B cell (primary cell): ENCODE data around the gene BAG3. TPM values are rescaled to one million over a fixed set of nuclear protein-coding genes. Genes with fewer than 3 reads are reported as not detected.
"Not testable (repeated sequence)": the region's sequence is repeated elsewhere in the genome, so short reads cannot be mapped to it uniquely, and the experiment has no call there.

Experiments
- ATAC-seq: fragments of 200-7000 bp; cut with Tn5 transposase; one replicate; pipeline ENCODE4 v1.10.0; 2021; ENCODE audit warnings: low read depth, mild to moderate bottlenecking, moderate number of reproducible peaks, moderate library complexity
- CTCF ChIA-PET: fragments of 350-600 bp; sonication (Branson Sonifier 250); formaldehyde crosslinking; loops from one replicate; lab custom pipeline; 2021; ENCODE audit warnings: antibody characterized with exemption, inconsistent platforms; lab: Charles Lee
- POLR2A ChIA-PET: fragments of 350-600 bp; sonication (Branson Sonifier 250); formaldehyde crosslinking; loops from one replicate; lab custom pipeline; 2021; ENCODE audit warnings: antibody characterized with exemption; lab: Charles Lee
- DNase-seq: peaks from one replicate; pipeline ENCODE4 v3.0.0; 2013
- H2AFZ ChIP-seq: 2 replicates; pipeline ENCODE4 v1.6.1; 2012; ENCODE audit warnings: mild to moderate bottlenecking, low read depth, low read length; ENCODE audit not compliant: insufficient read depth, poor library complexity, severe bottlenecking
- H3K27ac ChIP-seq, 2 donors: 1 replicate in 1 of 2; 2 replicates in 1 of 2; pipeline ENCODE4 v1.5.1; 2012 to 2013; ENCODE audit warnings: low read length in 2 of 2, mild to moderate bottlenecking in 2 of 2, moderate library complexity in 1 of 2
- H3K27me3 ChIP-seq, 4 experiments: fragments of 200-600 bp in 1 of 4; sonication (generic) in 1 of 4; replicated peaks in 1 of 4; 1 replicate in 2 of 4; 2 replicates in 2 of 4; pipeline versions ENCODE4 v1.6.1 to v1.7.0; 2013 to 2016; ENCODE audit warnings: low read length in 3 of 4, mild to moderate bottlenecking in 2 of 4, mixed read lengths in 1 of 4, moderate library complexity in 1 of 4; ENCODE audit not compliant: insufficient read depth in 4 of 4, control insufficient read depth in 3 of 4; ENCODE audit errors: control extremely low read depth in 1 of 4
- H3K36me3 ChIP-seq, 2 experiments: replicated peaks in 1 of 2; 1 replicate in 1 of 2; 2 replicates in 1 of 2; pipeline versions ENCODE4 v1.6.1 to v1.7.1; 2013; ENCODE audit warnings: low read length in 1 of 2; ENCODE audit not compliant: insufficient read depth in 2 of 2, control insufficient read depth in 1 of 2; ENCODE audit errors: control extremely low read depth in 1 of 2, extremely low read depth in 1 of 2
- H3K4me1 ChIP-seq, 2 donors: fragments of 200-600 bp in 1 of 2; sonication (generic) in 1 of 2; 1 replicate in 1 of 2; 2 replicates in 1 of 2; pipeline versions ENCODE4 v1.5.1 to v1.6.1; 2013 to 2017; ENCODE audit warnings: low read length in 2 of 2; ENCODE audit not compliant: control insufficient read depth in 2 of 2, insufficient read depth in 2 of 2
- H3K4me2 ChIP-seq: replicated peaks from 2 replicates; pipeline ENCODE3; 2012; ENCODE audit warnings: mild to moderate bottlenecking, low read depth, low read length; ENCODE audit not compliant: poor library complexity, severe bottlenecking
- H3K4me3 ChIP-seq, 5 experiments: fragments of 200-600 bp in 1 of 5; sonication (generic) in 1 of 5; 1 replicate in 3 of 5; 2 replicates in 2 of 5; pipeline versions ENCODE4 v1.5.1 to v1.7.0; 2011 to 2016; ENCODE audit warnings: low read length in 4 of 5, mild to moderate bottlenecking in 4 of 5, low read depth in 2 of 5, control low read depth in 1 of 5, moderate library complexity in 1 of 5; ENCODE audit not compliant: insufficient read depth in 1 of 5; ENCODE audit errors: control extremely low read depth in 1 of 5, extremely low read depth in 1 of 5
- H3K79me2 ChIP-seq: fragments of 200-600 bp; sonication (generic); one replicate; pipeline ENCODE4 v1.6.0; 2016; ENCODE audit warnings: low read length; ENCODE audit not compliant: control insufficient read depth, insufficient read depth
- H3K9ac ChIP-seq: fragments of 200-600 bp; sonication (generic); 2 replicates; pipeline ENCODE4 v1.6.1; 2017; ENCODE audit warnings: mild to moderate bottlenecking, low read length, moderate library complexity
- H3K9me3 ChIP-seq, 3 donors: one replicate each; pipeline versions ENCODE4 v1.6.1 to v1.7.1; 2013; ENCODE audit warnings: low read length in 2 of 3; ENCODE audit not compliant: control insufficient read depth in 2 of 3, insufficient read depth in 1 of 3; ENCODE audit errors: control extremely low read depth in 1 of 3
- H4K20me1 ChIP-seq: 2 replicates; pipeline ENCODE4 v1.6.0; 2012; ENCODE audit warnings: mild to moderate bottlenecking, low read length; ENCODE audit not compliant: insufficient read depth, control insufficient read depth, poor library complexity, severe bottlenecking
- H3K27ac Mint-ChIP-seq: one replicate; pipeline ENCODE4 v1.8.0; 2021; ENCODE audit warnings: mixed read lengths
- H3K27me3 Mint-ChIP-seq: one replicate; pipeline ENCODE4 v1.8.0; 2021; ENCODE audit warnings: mixed read lengths
- H3K4me1 Mint-ChIP-seq: one replicate; pipeline ENCODE4 v1.8.0; 2021; ENCODE audit warnings: mixed read lengths
- H3K4me3 Mint-ChIP-seq: one replicate; pipeline ENCODE4 v1.8.0; 2021; ENCODE audit warnings: mixed read lengths
- H3K9me3 Mint-ChIP-seq: one replicate; pipeline ENCODE4 v1.8.0; 2022; ENCODE audit warnings: mixed read lengths; ENCODE audit not compliant: insufficient read depth
- EZH2 ChIP-seq: IDR thresholded peaks from 2 replicates; pipeline ENCODE4 v1.6.1; 2012; ENCODE audit warnings: borderline replicate concordance, low read depth, mild to moderate bottlenecking, moderate library complexity, low read length; ENCODE audit not compliant: insufficient read depth, poor library complexity, severe bottlenecking
- WGBS: methylation state at CpG from one replicate; pipeline ENCODE4 v1.1.5; 2013; ENCODE audit warnings: missing lambda C conversion rate; ENCODE audit not compliant: insufficient coverage; 5-methylcytosine and 5-hydroxymethylcytosine counted together
- intact Hi-C: fragments of 100-400 bp; cut with micrococcal nuclease; formaldehyde crosslinking; loops from one replicate; pipeline ENCODE4 v1.10.0; 2022
- polyA plus RNA-seq: library from polyadenylated mRNA; depleted of rRNA; stranded (reverse); fragments of >200 nt; gene quantifications from 2 replicates; pipeline ENCODE4 v1.2.3, GENCODE V29; 2012
- total RNA-seq, 2 donors: library from RNA; stranded (reverse); fragments of 120-200 nt in 1 of 2; gene quantifications; 1 replicate in 1 of 2; 2 replicates in 1 of 2; pipeline versions ENCODE4 v1.2.3 to v1.2.4, GENCODE V29; 2013 to 2022
- TF ChIP-seq, protein P1 (sequence below): fragments of 200-600 bp; IDR thresholded peaks from one replicate; pipeline ENCODE4 v1.8.0; 2022; ENCODE audit warnings: antibody characterized with exemption, mild to moderate bottlenecking

The BAG3 gene
- total and polyA plus RNA-seq, 2 donors (not counting 1 experiment from before 2014, with no cell fraction given), result 3.9 to 7.4 TPM

DNA sequence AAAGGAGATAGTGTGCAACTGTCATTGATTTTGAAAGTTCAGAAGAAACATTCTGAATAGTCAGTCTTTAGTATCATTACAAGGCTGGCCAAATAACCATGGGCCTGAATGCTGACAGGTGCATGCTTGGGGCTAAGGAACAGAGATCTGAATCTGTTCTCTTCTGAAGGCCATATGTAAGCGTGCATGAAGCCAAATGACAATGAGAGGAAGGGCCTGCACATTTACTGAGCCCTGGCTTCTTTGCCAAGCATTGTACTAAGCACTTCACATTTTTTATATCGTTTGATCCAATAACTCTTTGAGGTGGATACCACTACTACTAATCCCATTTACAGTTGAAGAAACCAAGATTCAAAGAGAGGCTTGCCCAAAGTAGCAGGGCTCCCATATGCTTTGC lies 32.0 kb upstream of the BAG3 start:
- Mint-ChIP-seq H3K27me3 (no peaks in the 10 kb centered on the region), H3K9me3 (no peaks in the 10 kb centered on the region), H3K27ac (no peak overlapping the region), H3K4me3 (no peak overlapping the region), H3K4me1 (peaks cover 2% of the 10 kb centered on the region)
- no peak for TF ChIP-seq EZH2
- TF ChIP-seq, protein P1, sequence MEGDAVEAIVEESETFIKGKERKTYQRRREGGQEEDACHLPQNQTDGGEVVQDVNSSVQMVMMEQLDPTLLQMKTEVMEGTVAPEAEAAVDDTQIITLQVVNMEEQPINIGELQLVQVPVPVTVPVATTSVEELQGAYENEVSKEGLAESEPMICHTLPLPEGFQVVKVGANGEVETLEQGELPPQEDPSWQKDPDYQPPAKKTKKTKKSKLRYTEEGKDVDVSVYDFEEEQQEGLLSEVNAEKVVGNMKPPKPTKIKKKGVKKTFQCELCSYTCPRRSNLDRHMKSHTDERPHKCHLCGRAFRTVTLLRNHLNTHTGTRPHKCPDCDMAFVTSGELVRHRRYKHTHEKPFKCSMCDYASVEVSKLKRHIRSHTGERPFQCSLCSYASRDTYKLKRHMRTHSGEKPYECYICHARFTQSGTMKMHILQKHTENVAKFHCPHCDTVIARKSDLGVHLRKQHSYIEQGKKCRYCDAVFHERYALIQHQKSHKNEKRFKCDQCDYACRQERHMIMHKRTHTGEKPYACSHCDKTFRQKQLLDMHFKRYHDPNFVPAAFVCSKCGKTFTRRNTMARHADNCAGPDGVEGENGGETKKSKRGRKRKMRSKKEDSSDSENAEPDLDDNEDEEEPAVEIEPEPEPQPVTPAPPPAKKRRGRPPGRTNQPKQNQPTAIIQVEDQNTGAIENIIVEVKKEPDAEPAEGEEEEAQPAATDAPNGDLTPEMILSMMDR, result no peak
- Histone ChIP-seq H3K27me3 (no peaks in the 10 kb centered on the region), H3K27ac (no peak overlapping the region), H2AFZ (no peak overlapping the region), H3K36me3 (no peaks in the 10 kb centered on the region), H4K20me1 (no peaks in the 10 kb centered on the region), H3K4me1 (no peaks in the 10 kb centered on the region), H3K9ac (no peak overlapping the region), H3K9me3 (no peaks in the 10 kb centered on the region), H3K4me2 (no peak overlapping the region), H3K4me3 (no peak overlapping the region), H3K79me2 (no peaks in the 10 kb centered on the region)
- intact Hi-C loops, result no loop called here
- ChIA-PET POLR2A (no interaction called here), CTCF (no interaction called here)
- WGBS, result 88% methylated on average over 2 of the region's 2 CpGs
- DNase-seq, result no peak
- ATAC-seq, result no peak

DNA sequence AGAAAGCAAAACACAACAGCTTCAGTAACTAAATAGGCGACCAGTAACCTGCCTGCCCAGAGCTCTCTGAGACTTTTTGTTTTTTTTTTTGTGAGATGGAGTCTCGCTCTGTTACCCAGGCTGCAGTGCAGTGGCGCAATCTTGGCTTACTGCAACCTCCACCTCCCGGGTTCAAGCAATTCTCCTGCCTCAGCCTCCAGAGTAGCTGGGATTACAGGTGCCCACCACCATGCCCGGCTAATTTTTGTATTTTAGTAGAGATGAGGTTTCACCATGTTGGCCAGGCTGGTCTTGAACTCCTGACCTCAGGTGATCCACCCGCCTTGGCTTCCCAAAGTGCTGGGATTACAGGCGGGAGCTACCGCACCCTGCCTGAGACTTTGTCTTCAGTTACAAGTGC lies 31.4 kb upstream of the BAG3 start:
- H4K20me1 ChIP-seq, H3K27me3 ChIP-seq, H3K27ac Mint-ChIP-seq, H3K9ac ChIP-seq, H3K9me3 ChIP-seq, H3K9me3 Mint-ChIP-seq, POLR2A ChIA-PET, H3K27ac ChIP-seq, H3K4me3 ChIP-seq, H2AFZ ChIP-seq, ATAC-seq, H3K27me3 Mint-ChIP-seq, H3K4me1 Mint-ChIP-seq, H3K4me3 Mint-ChIP-seq, H3K4me1 ChIP-seq, DNase-seq, intact Hi-C loops, H3K36me3 ChIP-seq, H3K4me2 ChIP-seq, CTCF ChIA-PET, H3K79me2 ChIP-seq: not testable (repeated sequence)
- WGBS, result 100% methylated on average over 3 of the region's 8 CpGs
